Stimulated activated CD8-positive, alpha-beta memory T cell treated with anti-CD3 and anti-CD28 coated beads, Interleukin-2, amount 100 ng/mL, for 1 hour (primary cell): ENCODE results near the gene POU5F1.

Experiments
- DNase-seq, 2 donors: peaks; one replicate each; pipeline ENCODE4 v3.0.0-alpha.2; 2020; ENCODE audit warnings: low read depth in 2 of 2

The POU5F1 gene

GRCh38 chr6:31114970-31115849 lies 55.3 kb downstream of the POU5F1 start:
- no peak for DNase-seq

DNA sequence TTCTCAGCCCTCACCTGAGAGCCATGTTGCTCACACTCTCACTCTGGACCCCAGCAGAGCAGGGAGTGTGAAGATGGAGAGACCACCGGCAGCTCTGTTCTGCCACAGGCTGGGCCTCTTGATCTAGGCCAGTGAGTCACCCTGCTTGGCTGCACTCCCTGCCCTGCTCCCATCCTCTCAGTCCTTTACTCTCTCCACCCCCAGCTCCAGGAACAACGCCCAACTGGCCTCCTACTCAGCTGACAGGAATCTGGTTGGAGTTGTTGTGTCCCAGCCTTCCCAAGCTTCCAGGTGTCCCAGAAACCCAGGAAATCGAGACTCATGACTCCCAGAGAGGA lies 56.0 kb downstream of the POU5F1 start, which contains the start of gene PSORS1C1:
Gene PSORS1C1, plus strand, starts transcription at position 260 of the 338 bp plus-strand sequence. CDS start 14,833 bp downstream, outside the sequence.
- DNase-seq = no peak
